GM12878 (cell line): ENCODE results near the gene HBP1. TPM values are rescaled to one million over a fixed set of nuclear protein-coding genes. Genes with fewer than 3 reads are reported as not detected.

ENCODE experiments used
- ATAC-seq: fragments of 200-7000 bp; cut with Tn5 transposase; 3 replicates; pipeline ENCODE4 v1.9.1; 2020; ENCODE audit warnings: mild to moderate bottlenecking, moderate library complexity
- BruUV-seq: library from RNA; stranded (reverse); fragments of 400-500 nt; replicated peaks from 2 replicates; lab custom pipeline; 2021; lab: Mats Ljungman, UMichigan
- CTCF ChIA-PET: fragments of 300-600 bp; sonication (Branson Sonifier 250); formaldehyde crosslinking; extraction: SDS; loops from one replicate; lab custom pipeline; 2021; ENCODE audit warnings: inconsistent platforms; lab: Yijun Ruan, JAX
- POLR2A ChIA-PET: fragments of 350-600 bp; formaldehyde crosslinking; extraction: SDS; loops from one replicate; lab custom pipeline; 2021; ENCODE audit warnings: inconsistent platforms; lab: Charles Lee
- RAD21 ChIA-PET: fragments of 300-600 bp; sonication (Branson Sonifier 250); formaldehyde crosslinking; loops from one replicate; lab custom pipeline; 2023; ENCODE audit warnings: antibody characterized with exemption; ENCODE audit not compliant: unreplicated experiment; lab: Charles Lee
- SMC1A ChIA-PET: fragments of 300-600 bp; sonication (Branson Sonifier 250); formaldehyde crosslinking; loops from one replicate; lab custom pipeline; 2023; ENCODE audit not compliant: unreplicated experiment, uncharacterized antibody; lab: Charles Lee
- DNase-seq: peaks from one replicate; pipeline ENCODE4 v3.0.0-alpha.2; 2011; ENCODE audit warnings: low read depth, low spot score
- FAIRE-seq: peaks from 3 replicates; lab custom pipeline; 2011; peaks lifted over from hg19 to GRCh38; lab: Jason Lieb, UNC
- H2AFZ ChIP-seq: 2 replicates; pipeline ENCODE4 v1.6.0; 2011; ENCODE audit warnings: low read depth, low read length, control low read depth; ENCODE audit not compliant: control insufficient read depth
- H3K27ac ChIP-seq: 2 replicates; pipeline ENCODE4 v1.5.1; 2011; ENCODE audit warnings: control low read depth; ENCODE audit not compliant: control insufficient read depth, insufficient read depth
- H3K27me3 ChIP-seq, 2 experiments: replicated peaks in 1 of 2; 2 replicates each; pipeline versions ENCODE4 v1.6.0 to v1.6.1; 2011; ENCODE audit warnings: low read length in 1 of 2; ENCODE audit not compliant: control insufficient read depth in 2 of 2, insufficient read depth in 2 of 2
- H3K36me3 ChIP-seq, 2 experiments: 2 replicates each; pipeline ENCODE4 v1.5.1; 2011; ENCODE audit warnings: low read length in 1 of 2; ENCODE audit not compliant: control insufficient read depth in 2 of 2, insufficient read depth in 2 of 2
- H3K4me1 ChIP-seq: 2 replicates; pipeline ENCODE4 v1.6.1; 2011; ENCODE audit warnings: mild to moderate bottlenecking, low read length, moderate library complexity, mixed read lengths; ENCODE audit not compliant: control insufficient read depth, insufficient read depth
- H3K4me2 ChIP-seq: 2 replicates; pipeline ENCODE4 v1.6.0; 2011; ENCODE audit warnings: control low read depth; ENCODE audit not compliant: control insufficient read depth, insufficient read depth
- H3K4me3 ChIP-seq: fragments of 200-600 bp; sonication (generic); 2 replicates; pipeline ENCODE4 v1.5.1; 2016
- H3K79me2 ChIP-seq: 2 replicates; pipeline ENCODE4 v1.6.0; 2011; ENCODE audit warnings: low read length; ENCODE audit not compliant: control insufficient read depth, insufficient read depth
- H3K9ac ChIP-seq: 2 replicates; pipeline ENCODE4 v1.8.0; 2011; ENCODE audit warnings: low read length, control low read depth, mixed read lengths; ENCODE audit not compliant: control insufficient read depth, insufficient read depth
- H3K9me3 ChIP-seq: replicated peaks from 3 replicates; pipeline ENCODE4 v1.5.1; 2011; ENCODE audit warnings: mild to moderate bottlenecking, low read length; ENCODE audit not compliant: control insufficient read depth, insufficient read depth
- H4K20me1 ChIP-seq: 2 replicates; pipeline ENCODE4 v1.6.0; 2011; ENCODE audit not compliant: control insufficient read depth, insufficient read depth
- CEBPB ChIP-seq, 2 experiments: fragments of 150-350 bp in 1 of 2; IDR thresholded peaks; 2 replicates each; pipeline ENCODE4 v1.6.1; 2012 to 2014; ENCODE audit warnings: low read depth in 2 of 2, low read length in 2 of 2, borderline replicate concordance in 1 of 2, inconsistent platforms in 1 of 2
- NBN ChIP-seq: fragments of 450-650 bp; IDR thresholded peaks from 2 replicates; pipeline ENCODE4 v1.6.1; 2016
- NFXL1 ChIP-seq: fragments of 450-650 bp; IDR thresholded peaks from 2 replicates; pipeline ENCODE4 v1.6.1; 2017; ENCODE audit warnings: antibody characterized with exemption, mild to moderate bottlenecking, borderline replicate concordance
- NR2C1 ChIP-seq: fragments of 450-650 bp; IDR thresholded peaks from 2 replicates; pipeline ENCODE4 v1.6.1; 2017; ENCODE audit warnings: antibody characterized with exemption, mild to moderate bottlenecking, moderate library complexity
- POLR2AphosphoS2 ChIP-seq: IDR thresholded peaks from 2 replicates; pipeline ENCODE4 v1.6.1; 2011; ENCODE audit warnings: low read depth, mild to moderate bottlenecking, low read length, improper control_type of control experiment, moderate library complexity
- SRF ChIP-seq, 2 experiments: IDR thresholded peaks; 2 replicates each; pipeline ENCODE4 v1.6.1; 2011; ENCODE audit warnings: low read depth in 2 of 2, low read length in 2 of 2, mild to moderate bottlenecking in 1 of 2, moderate library complexity in 1 of 2
- ZNF217 ChIP-seq: fragments of 450-650 bp; IDR thresholded peaks from 2 replicates; pipeline ENCODE4 v1.6.1; 2017; ENCODE audit warnings: antibody characterized with exemption, mild to moderate bottlenecking
- ZSCAN29 ChIP-seq: fragments of 450-650 bp; IDR thresholded peaks from 2 replicates; pipeline ENCODE4 v1.6.1; 2017; ENCODE audit warnings: mild to moderate bottlenecking, moderate library complexity
- WGBS: methylation state at CpG from one replicate; pipeline ENCODE4 v1.1.6; 2016; ENCODE audit warnings: low lambda C conversion rate; ENCODE audit not compliant: insufficient replicate concordance, insufficient coverage; ENCODE audit errors: missing lambda C conversion rate; 5-methylcytosine and 5-hydroxymethylcytosine counted together
- in situ Hi-C: fragments of 300-500 bp; cut with MboI; formaldehyde crosslinking; loops from 9 replicates; pipeline ENCODE4 v1.14.3; 2018; ENCODE audit warnings: mixed read lengths
- intact Hi-C: fragments of 100-400 bp; cut with micrococcal nuclease; formaldehyde crosslinking; loops from one replicate; pipeline ENCODE4 v1.14.2; 2022; ENCODE audit not compliant: unreplicated experiment
- polyA plus RNA-seq, 11 experiments: library from polyadenylated mRNA; depleted of rRNA in 4 of 11; unstranded in 6 of 11; stranded (reverse) in 5 of 11; fragments of >200 nt; fragmentation: Nextera tagmentation in 4 of 11; fragmentation: Illumina TruSeq in 1 of 11; extraction: Ambion mirVana in 4 of 11; extraction: Trizol in 1 of 11; gene quantifications; 1 replicate in 1 of 11; 2 replicates in 10 of 11; pipeline versions ENCODE4 v1.2.1 to v1.2.3, GENCODE V29; 2011 to 2016; ENCODE audit warnings: inconsistent platforms in 2 of 11, missing spikeins in 2 of 11, low read depth in 1 of 11
- total RNA-seq, 4 experiments: library from RNA; depleted of rRNA in 3 of 4; stranded (reverse); fragments of >200 nt in 3 of 4; fragmentation: Illumina TruSeq in 1 of 4; extraction: Trizol in 1 of 4; gene quantifications; 2 replicates each; pipeline versions ENCODE4 v1.2.1 to v1.2.3, GENCODE V29; 2013 to 2021
- TF ChIP-seq, protein P1 (sequence below): fragments of 450-650 bp; formaldehyde crosslinking; IDR thresholded peaks from 2 replicates; pipeline ENCODE4 v1.4.0; 2022; ENCODE audit warnings: mild to moderate bottlenecking, moderate library complexity
- TF ChIP-seq, protein P2 (sequence below): IDR thresholded peaks from 2 replicates; pipeline ENCODE4 v1.6.1; 2011; ENCODE audit warnings: low read depth, low read length, improper control_type of control experiment, borderline replicate concordance
- TF ChIP-seq, protein P3 (sequence below): fragments of 450-650 bp; IDR thresholded peaks from 2 replicates; pipeline ENCODE4 v1.6.1; 2017; ENCODE audit warnings: mild to moderate bottlenecking, moderate library complexity
- TF ChIP-seq, protein P4 (sequence below): IDR thresholded peaks from 2 replicates; pipeline ENCODE4 v1.6.1; 2012; ENCODE audit warnings: mild to moderate bottlenecking, low read depth, low read length

Gene HBP1
- total and polyA plus RNA-seq, 10 of the 15 experiments (the other 5 are each of a cell fraction or from before 2014, with no cell fraction given) = 5.8 to 30.9 (median 9.4) TPM

DNA sequence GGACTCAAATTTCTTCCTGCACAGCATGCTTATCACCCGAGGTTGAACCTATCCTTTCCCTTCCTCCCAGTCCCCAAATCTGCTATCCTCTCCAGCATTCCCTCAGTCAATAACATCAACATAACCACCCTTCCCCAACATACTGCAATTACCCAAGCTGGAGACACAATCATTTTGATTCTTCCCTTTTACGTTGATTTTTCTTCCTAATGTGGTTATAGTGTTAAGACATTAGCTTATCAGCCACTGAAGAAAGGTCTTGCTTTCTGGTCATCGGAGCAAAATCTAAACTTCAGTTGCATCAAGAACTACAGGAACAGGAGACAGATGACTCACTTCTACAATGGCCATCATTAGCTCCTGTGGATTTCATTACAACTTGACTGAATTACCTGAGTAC lies 3.5 kb upstream of the HBP1 start:
- in situ Hi-C loops = no loop called here
- no peak overlapping the region for H3K4me3 ChIP-seq
- no peaks in the 10 kb centered on the region for H3K36me3 ChIP-seq
- no TSS peak for BruUV-seq
- H2AFZ ChIP-seq = no peak overlapping the region
- H3K9me3 ChIP-seq = no peaks in the 10 kb centered on the region
- no peak for DNase-seq
- ChIA-PET SMC1A (interaction anchor here (0.7 to 6.8 kb wide), 3 partner anchors 8 to 112 kb away, joined by 3 to 51 read pairs (median 7); no protein-coding TSS in a partner anchor), CTCF (interaction anchor here (0.6 to 1.3 kb wide), 3 partner anchors 9 to 336 kb away, joined by 3 to 4 read pairs (median 3); no protein-coding TSS in a partner anchor), RAD21 (interaction anchor here (1.2 kb wide), 1 partner anchor 9 kb away, joined by 5 read pairs; no protein-coding TSS in a partner anchor), POLR2A (interaction anchor here (1.0 kb wide), 1 partner anchor 63 kb away, joined by 3 read pairs; no protein-coding TSS in a partner anchor)
- no peaks in the 10 kb centered on the region for H3K4me1 ChIP-seq
- H3K4me2 ChIP-seq = no peak overlapping the region
- no peak for ATAC-seq
- H3K79me2 ChIP-seq = peaks cover 6% of the 10 kb centered on the region
- FAIRE-seq = no peak
- intact Hi-C loops = no loop called here
- H3K27me3 ChIP-seq = no peaks in the 10 kb centered on the region
- H3K27ac ChIP-seq = no peak overlapping the region
- H3K9ac ChIP-seq = no peak overlapping the region
- WGBS = 25% methylated on average over 3 of the region's 3 CpGs
- no peaks in the 10 kb centered on the region for H4K20me1 ChIP-seq
- no peak for TF ChIP-seq ZSCAN29
- TF ChIP-seq, protein P1, sequence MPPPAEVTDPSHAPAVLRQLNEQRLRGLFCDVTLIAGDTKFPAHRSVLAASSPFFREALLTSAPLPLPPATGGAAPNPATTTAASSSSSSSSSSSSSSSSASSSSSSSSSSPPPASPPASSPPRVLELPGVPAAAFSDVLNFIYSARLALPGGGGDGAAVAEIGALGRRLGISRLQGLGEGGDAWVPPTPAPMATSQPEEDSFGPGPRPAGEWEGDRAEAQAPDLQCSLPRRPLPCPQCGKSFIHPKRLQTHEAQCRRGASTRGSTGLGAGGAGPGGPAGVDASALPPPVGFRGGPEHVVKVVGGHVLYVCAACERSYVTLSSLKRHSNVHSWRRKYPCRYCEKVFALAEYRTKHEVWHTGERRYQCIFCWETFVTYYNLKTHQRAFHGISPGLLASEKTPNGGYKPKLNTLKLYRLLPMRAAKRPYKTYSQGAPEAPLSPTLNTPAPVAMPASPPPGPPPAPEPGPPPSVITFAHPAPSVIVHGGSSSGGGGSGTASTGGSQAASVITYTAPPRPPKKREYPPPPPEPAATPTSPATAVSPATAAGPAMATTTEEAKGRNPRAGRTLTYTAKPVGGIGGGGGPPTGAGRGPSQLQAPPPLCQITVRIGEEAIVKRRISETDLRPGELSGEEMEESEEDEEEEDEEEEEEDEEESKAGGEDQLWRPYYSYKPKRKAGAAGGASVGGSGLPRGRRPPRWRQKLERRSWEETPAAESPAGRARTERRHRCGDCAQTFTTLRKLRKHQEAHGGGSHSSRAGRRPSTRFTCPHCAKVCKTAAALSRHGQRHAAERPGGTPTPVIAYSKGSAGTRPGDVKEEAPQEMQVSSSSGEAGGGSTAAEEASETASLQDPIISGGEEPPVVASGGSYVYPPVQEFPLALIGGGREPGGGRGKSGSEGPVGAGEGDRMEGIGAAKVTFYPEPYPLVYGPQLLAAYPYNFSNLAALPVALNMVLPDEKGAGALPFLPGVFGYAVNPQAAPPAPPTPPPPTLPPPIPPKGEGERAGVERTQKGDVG (CRISPR knock-in tag) = no peak
- TF ChIP-seq NBN = no peak
- TF ChIP-seq NR2C1 = no peak
- TF ChIP-seq, protein P2, sequence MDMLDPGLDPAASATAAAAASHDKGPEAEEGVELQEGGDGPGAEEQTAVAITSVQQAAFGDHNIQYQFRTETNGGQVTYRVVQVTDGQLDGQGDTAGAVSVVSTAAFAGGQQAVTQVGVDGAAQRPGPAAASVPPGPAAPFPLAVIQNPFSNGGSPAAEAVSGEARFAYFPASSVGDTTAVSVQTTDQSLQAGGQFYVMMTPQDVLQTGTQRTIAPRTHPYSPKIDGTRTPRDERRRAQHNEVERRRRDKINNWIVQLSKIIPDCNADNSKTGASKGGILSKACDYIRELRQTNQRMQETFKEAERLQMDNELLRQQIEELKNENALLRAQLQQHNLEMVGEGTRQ = no peak
- TF ChIP-seq, protein P3, sequence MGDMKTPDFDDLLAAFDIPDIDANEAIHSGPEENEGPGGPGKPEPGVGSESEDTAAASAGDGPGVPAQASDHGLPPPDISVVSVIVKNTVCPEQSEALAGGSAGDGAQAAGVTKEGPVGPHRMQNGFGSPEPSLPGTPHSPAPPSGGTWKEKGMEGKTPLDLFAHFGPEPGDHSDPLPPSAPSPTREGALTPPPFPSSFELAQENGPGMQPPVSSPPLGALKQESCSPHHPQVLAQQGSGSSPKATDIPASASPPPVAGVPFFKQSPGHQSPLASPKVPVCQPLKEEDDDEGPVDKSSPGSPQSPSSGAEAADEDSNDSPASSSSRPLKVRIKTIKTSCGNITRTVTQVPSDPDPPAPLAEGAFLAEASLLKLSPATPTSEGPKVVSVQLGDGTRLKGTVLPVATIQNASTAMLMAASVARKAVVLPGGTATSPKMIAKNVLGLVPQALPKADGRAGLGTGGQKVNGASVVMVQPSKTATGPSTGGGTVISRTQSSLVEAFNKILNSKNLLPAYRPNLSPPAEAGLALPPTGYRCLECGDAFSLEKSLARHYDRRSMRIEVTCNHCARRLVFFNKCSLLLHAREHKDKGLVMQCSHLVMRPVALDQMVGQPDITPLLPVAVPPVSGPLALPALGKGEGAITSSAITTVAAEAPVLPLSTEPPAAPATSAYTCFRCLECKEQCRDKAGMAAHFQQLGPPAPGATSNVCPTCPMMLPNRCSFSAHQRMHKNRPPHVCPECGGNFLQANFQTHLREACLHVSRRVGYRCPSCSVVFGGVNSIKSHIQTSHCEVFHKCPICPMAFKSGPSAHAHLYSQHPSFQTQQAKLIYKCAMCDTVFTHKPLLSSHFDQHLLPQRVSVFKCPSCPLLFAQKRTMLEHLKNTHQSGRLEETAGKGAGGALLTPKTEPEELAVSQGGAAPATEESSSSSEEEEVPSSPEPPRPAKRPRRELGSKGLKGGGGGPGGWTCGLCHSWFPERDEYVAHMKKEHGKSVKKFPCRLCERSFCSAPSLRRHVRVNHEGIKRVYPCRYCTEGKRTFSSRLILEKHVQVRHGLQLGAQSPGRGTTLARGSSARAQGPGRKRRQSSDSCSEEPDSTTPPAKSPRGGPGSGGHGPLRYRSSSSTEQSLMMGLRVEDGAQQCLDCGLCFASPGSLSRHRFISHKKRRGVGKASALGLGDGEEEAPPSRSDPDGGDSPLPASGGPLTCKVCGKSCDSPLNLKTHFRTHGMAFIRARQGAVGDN = no peak
- no peak for TF ChIP-seq POLR2AphosphoS2
- TF ChIP-seq SRF (IDR thresholded peaks at IDR 0.05; ENCODE audit: low read depth in 2 of 2, low read length in 2 of 2) = no peak
- TF ChIP-seq NFXL1 = no peak
- TF ChIP-seq, protein P4, sequence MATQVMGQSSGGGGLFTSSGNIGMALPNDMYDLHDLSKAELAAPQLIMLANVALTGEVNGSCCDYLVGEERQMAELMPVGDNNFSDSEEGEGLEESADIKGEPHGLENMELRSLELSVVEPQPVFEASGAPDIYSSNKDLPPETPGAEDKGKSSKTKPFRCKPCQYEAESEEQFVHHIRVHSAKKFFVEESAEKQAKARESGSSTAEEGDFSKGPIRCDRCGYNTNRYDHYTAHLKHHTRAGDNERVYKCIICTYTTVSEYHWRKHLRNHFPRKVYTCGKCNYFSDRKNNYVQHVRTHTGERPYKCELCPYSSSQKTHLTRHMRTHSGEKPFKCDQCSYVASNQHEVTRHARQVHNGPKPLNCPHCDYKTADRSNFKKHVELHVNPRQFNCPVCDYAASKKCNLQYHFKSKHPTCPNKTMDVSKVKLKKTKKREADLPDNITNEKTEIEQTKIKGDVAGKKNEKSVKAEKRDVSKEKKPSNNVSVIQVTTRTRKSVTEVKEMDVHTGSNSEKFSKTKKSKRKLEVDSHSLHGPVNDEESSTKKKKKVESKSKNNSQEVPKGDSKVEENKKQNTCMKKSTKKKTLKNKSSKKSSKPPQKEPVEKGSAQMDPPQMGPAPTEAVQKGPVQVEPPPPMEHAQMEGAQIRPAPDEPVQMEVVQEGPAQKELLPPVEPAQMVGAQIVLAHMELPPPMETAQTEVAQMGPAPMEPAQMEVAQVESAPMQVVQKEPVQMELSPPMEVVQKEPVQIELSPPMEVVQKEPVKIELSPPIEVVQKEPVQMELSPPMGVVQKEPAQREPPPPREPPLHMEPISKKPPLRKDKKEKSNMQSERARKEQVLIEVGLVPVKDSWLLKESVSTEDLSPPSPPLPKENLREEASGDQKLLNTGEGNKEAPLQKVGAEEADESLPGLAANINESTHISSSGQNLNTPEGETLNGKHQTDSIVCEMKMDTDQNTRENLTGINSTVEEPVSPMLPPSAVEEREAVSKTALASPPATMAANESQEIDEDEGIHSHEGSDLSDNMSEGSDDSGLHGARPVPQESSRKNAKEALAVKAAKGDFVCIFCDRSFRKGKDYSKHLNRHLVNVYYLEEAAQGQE = no peak
- TF ChIP-seq ZNF217 = no peak
- TF ChIP-seq CEBPB (IDR thresholded peaks at IDR 0.05; ENCODE audit: borderline replicate concordance in 1 of 2, low read depth in 2 of 2, low read length in 2 of 2) = no peak
